ENCODE results near the gene C2orf76. TPM values are rescaled to one million over a fixed set of nuclear protein-coding genes. Genes with fewer than 3 reads are reported as not detected.

Gene C2orf76
- total and polyA plus RNA-seq, 2 of the 4 experiments (the other 2 are of a cell fraction), result 10.6 to 12.6 TPM

GRCh38 chr2:119397196-119397595 lies 30.6 kb upstream of the C2orf76 start:
- Histone ChIP-seq H2BK120ac (ENCODE audit: low read depth, low read length) (no peak overlapping the region), H3K4ac (ENCODE audit: low read depth, low read length) (no peak overlapping the region), H3K14ac (replicated peaks; ENCODE audit: low read depth, low read length) (no peak overlapping the region), H3K79me1 (ENCODE audit: low read depth in 1 of 2, low read length in 2 of 2) (no peaks in the 10 kb centered on the region), H2AK9ac (replicated peaks; ENCODE audit: low read depth, low read length, poor library complexity) (no peak overlapping the region), H3K23ac (ENCODE audit: low read depth, low read length) (no peak overlapping the region), H4K91ac (ENCODE audit: insufficient read depth, low read depth, low read length) (no peak overlapping the region), H2BK20ac (ENCODE audit: low read depth, low read length) (no peak overlapping the region), H3K9ac (ENCODE audit: low read depth, low read length) (no peak overlapping the region), H3K18ac (ENCODE audit: low read depth, low read length) (no peak overlapping the region), H3K27me3 (ENCODE audit: control insufficient read depth, insufficient read depth, low read length) (peaks cover 5% of the 10 kb centered on the region), H4K20me1 (ENCODE audit: insufficient read depth, low read length) (no peaks in the 10 kb centered on the region), H3K4me3 (ENCODE audit: insufficient read depth, low read depth, low read length) (no peak overlapping the region), H3K4me2 (ENCODE audit: low read depth, low read length) (no peak overlapping the region), H3K56ac (ENCODE audit: extremely low read depth, insufficient read depth, low read length) (no peak overlapping the region), H3K36me3 (ENCODE audit: control insufficient read depth, insufficient read depth, low read length) (no peaks in the 10 kb centered on the region), H2BK15ac (ENCODE audit: low read depth, low read length) (no peak overlapping the region), H3K4me1 (ENCODE audit: control insufficient read depth, insufficient read depth, low read length) (no peaks in the 10 kb centered on the region), H2AK5ac (ENCODE audit: low read depth, low read length) (no peak overlapping the region), H3K9me1 (ENCODE audit: insufficient read depth, low read length) (no peaks in the 10 kb centered on the region), H4K8ac (ENCODE audit: low read depth in 2 of 2, low read length in 2 of 2) (no peak overlapping the region), H3K9me3 (ENCODE audit: control insufficient read depth, insufficient read depth, low read length) (no peaks in the 10 kb centered on the region), H3K27ac (ENCODE audit: insufficient read depth, low read length) (no peak overlapping the region), H4K5ac (ENCODE audit: low read depth, low read length) (no peak overlapping the region), H2AFZ (replicated peaks; ENCODE audit: low read length, poor library complexity) (no peak overlapping the region), H2BK5ac (ENCODE audit: low read depth, low read length, poor library complexity, severe bottlenecking) (no peak overlapping the region)
- no TSS peak for BruUV-seq (replicated peaks)
- DNase-seq (no peak), ATAC-seq (ENCODE audit: low read depth) (no peak)
- intact Hi-C loops (cut with micrococcal nuclease), result no loop called here
- dilution Hi-C loops (cut with HindIII; ENCODE audit: low sequenced_read_pairs, unreplicated experiment), result no loop called here
- in situ Hi-C loops (cut with MboI; ENCODE audit: low sequenced_read_pairs), result no loop called here
- WGBS, 2 experiments (ENCODE audit: extremely low coverage in 2 of 2, insufficient read length in 1 of 2), result no CpG with 5 or more reads among the region's 6 CpGs
- TF ChIP-seq FOS (IDR thresholded peaks at IDR 0.05; ENCODE audit: low read depth, low read length) (no peak), BHLHE40 (IDR thresholded peaks at IDR 0.05; ENCODE audit: low read depth, low read length) (no peak), MAZ (IDR thresholded peaks at IDR 0.05; ENCODE audit: borderline replicate concordance, low read depth, low read length) (no peak), NFE2L2 (IDR thresholded peaks at IDR 0.05; ENCODE audit: low read depth, low read length) (no peak), RAD21 (IDR thresholded peaks at IDR 0.05; ENCODE audit: low read length) (no peak), CEBPB (IDR thresholded peaks at IDR 0.05; ENCODE audit: low read depth, low read length) (no peak), MAFK (IDR thresholded peaks at IDR 0.05; ENCODE audit: low read depth, low read length) (no peak), USF2 (IDR thresholded peaks at IDR 0.05; ENCODE audit: low read depth, low read length) (no peak), RCOR1 (IDR thresholded peaks at IDR 0.05; ENCODE audit: insufficient replicate concordance, low read length) (no peak), CHD1 (IDR thresholded peaks at IDR 0.05; ENCODE audit: low read depth, low read length) (no peak), RFX5 (IDR thresholded peaks at IDR 0.05; ENCODE audit: low read depth, low read length) (no peak)
- ChIA-PET POLR2A (ENCODE audit: unreplicated experiment) (no interaction called here), CTCF (no interaction called here)
